B cell (primary cell): ENCODE results near the gene L3MBTL3.

ENCODE experiments used
- EZH2 ChIP-seq: IDR thresholded peaks from 2 replicates; pipeline ENCODE4 v1.6.1; 2012; ENCODE audit warnings: borderline replicate concordance, low read depth, mild to moderate bottlenecking, moderate library complexity, low read length; ENCODE audit not compliant: insufficient read depth, poor library complexity, severe bottlenecking
- TF ChIP-seq, protein P1 (sequence below): fragments of 200-600 bp; IDR thresholded peaks from one replicate; pipeline ENCODE4 v1.8.0; 2022; ENCODE audit warnings: antibody characterized with exemption, mild to moderate bottlenecking

DNA sequence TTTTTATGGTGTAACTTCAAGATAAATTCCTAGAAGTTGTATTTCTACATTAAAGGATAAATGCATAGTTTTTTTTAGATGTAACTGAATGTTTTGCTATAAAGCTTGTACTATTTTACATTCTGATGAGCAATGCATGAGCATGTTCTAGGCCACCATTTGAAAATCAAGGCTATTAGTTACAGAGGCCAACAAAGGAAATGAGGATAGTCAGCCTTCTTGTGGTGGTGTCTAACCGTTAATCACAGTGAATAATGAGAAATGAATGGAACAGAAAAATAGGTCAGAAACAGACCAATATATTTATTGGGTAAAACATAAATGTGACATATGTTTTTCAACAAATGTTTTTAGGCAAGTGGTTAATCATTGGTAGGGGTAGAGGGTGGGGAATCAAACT is 37.6 kb upstream of the L3MBTL3 start:
- TF ChIP-seq, protein P1, sequence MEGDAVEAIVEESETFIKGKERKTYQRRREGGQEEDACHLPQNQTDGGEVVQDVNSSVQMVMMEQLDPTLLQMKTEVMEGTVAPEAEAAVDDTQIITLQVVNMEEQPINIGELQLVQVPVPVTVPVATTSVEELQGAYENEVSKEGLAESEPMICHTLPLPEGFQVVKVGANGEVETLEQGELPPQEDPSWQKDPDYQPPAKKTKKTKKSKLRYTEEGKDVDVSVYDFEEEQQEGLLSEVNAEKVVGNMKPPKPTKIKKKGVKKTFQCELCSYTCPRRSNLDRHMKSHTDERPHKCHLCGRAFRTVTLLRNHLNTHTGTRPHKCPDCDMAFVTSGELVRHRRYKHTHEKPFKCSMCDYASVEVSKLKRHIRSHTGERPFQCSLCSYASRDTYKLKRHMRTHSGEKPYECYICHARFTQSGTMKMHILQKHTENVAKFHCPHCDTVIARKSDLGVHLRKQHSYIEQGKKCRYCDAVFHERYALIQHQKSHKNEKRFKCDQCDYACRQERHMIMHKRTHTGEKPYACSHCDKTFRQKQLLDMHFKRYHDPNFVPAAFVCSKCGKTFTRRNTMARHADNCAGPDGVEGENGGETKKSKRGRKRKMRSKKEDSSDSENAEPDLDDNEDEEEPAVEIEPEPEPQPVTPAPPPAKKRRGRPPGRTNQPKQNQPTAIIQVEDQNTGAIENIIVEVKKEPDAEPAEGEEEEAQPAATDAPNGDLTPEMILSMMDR: no peak
- no peak for TF ChIP-seq EZH2
